HepG2 (cell line): ENCODE results near the gene NAB2. TPM values are rescaled to one million over a fixed set of nuclear protein-coding genes. Genes with fewer than 3 reads are reported as not detected.

Experiments
- ATAC-seq: fragments of 200-7000 bp; cut with Tn5 transposase; 3 replicates; pipeline ENCODE4 v1.9.1; 2020; ENCODE audit warnings: mild to moderate bottlenecking, moderate library complexity
- BruUV-seq: library from RNA; stranded (reverse); fragments of 400-500 nt; replicated peaks from 2 replicates; lab custom pipeline; 2021; lab: Mats Ljungman, UMichigan
- CTCF ChIA-PET: fragments of 300-600 bp; formaldehyde crosslinking; extraction: SDS; loops from one replicate; lab custom pipeline; 2021; ENCODE audit warnings: low total read pairs, inconsistent platforms, low intra/inter-chr PET ratio; lab: Yijun Ruan, JAX
- POLR2A ChIA-PET: fragments of 350-600 bp; sonication (Branson Sonifier 250); formaldehyde crosslinking; loops from one replicate; lab custom pipeline; 2020; ENCODE audit warnings: antibody characterized with exemption, inconsistent platforms; lab: Yijun Ruan, JAX
- DNase-seq: peaks from one replicate; pipeline ENCODE4 v3.0.0-alpha.2; 2015; ENCODE audit warnings: low spot score
- FAIRE-seq: peaks from 3 replicates; lab custom pipeline; 2011; peaks lifted over from hg19 to GRCh38; lab: Jason Lieb, UNC
- H2AFZ ChIP-seq: one replicate; pipeline ENCODE4 v1.6.1; 2011; ENCODE audit warnings: low read length, inconsistent platforms
- H3K27ac ChIP-seq: fragments of 300-600 bp; 3 replicates; pipeline ENCODE4 v1.8.0; 2011; ENCODE audit warnings: mixed run types, mild to moderate bottlenecking, mixed read lengths, low read length, inconsistent platforms; ENCODE audit not compliant: insufficient read depth; ENCODE audit errors: extremely low read length
- H3K27me3 ChIP-seq, 2 experiments: fragments of 200-600 bp in 1 of 2; 2 replicates in 1 of 2; 3 replicates in 1 of 2; pipeline versions ENCODE4 v1.6.0 to v1.8.0; 2011; ENCODE audit warnings: low read length in 2 of 2, mild to moderate bottlenecking in 2 of 2, moderate library complexity in 2 of 2, inconsistent platforms in 1 of 2; ENCODE audit not compliant: insufficient read depth in 2 of 2, control insufficient read depth in 1 of 2
- H3K36me3 ChIP-seq, 2 experiments: fragments of 200-600 bp in 1 of 2; replicated peaks in 1 of 2; 2 replicates in 1 of 2; 3 replicates in 1 of 2; pipeline versions ENCODE4 v1.5.1 to v1.8.0; 2011; ENCODE audit warnings: low read length in 2 of 2, inconsistent platforms in 1 of 2; ENCODE audit not compliant: insufficient read depth in 2 of 2, control insufficient read depth in 1 of 2
- H3K4me1 ChIP-seq: 2 replicates; pipeline ENCODE4 v1.5.1; 2012; ENCODE audit warnings: low read length, inconsistent platforms; ENCODE audit not compliant: insufficient read depth
- H3K4me2 ChIP-seq: 2 replicates; pipeline ENCODE4 v1.6.0; 2011; ENCODE audit warnings: low read depth, low read length, inconsistent platforms
- H3K4me3 ChIP-seq, 3 experiments: fragments of 200-600 bp in 1 of 3; sonication (generic), shearing (Covaris generic) in 1 of 3; replicated peaks in 1 of 3; 2 replicates each; pipeline ENCODE4 v1.5.1; 2011 to 2016; ENCODE audit warnings: low read length in 3 of 3, inconsistent platforms in 2 of 3, low read depth in 2 of 3, mild to moderate bottlenecking in 2 of 3, control low read depth in 1 of 3, mixed read lengths in 1 of 3; ENCODE audit not compliant: insufficient read depth in 1 of 3
- H3K79me2 ChIP-seq: one replicate; pipeline ENCODE4 v1.6.1; 2011; ENCODE audit warnings: low read length, inconsistent platforms; ENCODE audit not compliant: insufficient read depth
- H3K9ac ChIP-seq: 2 replicates; pipeline ENCODE4 v1.6.0; 2011; ENCODE audit warnings: mild to moderate bottlenecking, low read depth, low read length, inconsistent platforms; ENCODE audit not compliant: insufficient read depth
- H3K9me3 ChIP-seq: 2 replicates; pipeline ENCODE4 v1.5.1; 2012; ENCODE audit warnings: mild to moderate bottlenecking, low read length
- H4K20me1 ChIP-seq: 2 replicates; pipeline ENCODE4 v1.6.0; 2011; ENCODE audit warnings: inconsistent platforms, mild to moderate bottlenecking, low read length, moderate library complexity; ENCODE audit not compliant: insufficient read depth
- BCL6 ChIP-seq: IDR thresholded peaks from 2 replicates; pipeline ENCODE4 v1.6.1; 2016; ENCODE audit warnings: missing genetic modification reagents, missing compliant biosample characterization
- EHMT2 ChIP-seq: fragments of 200-600 bp; sonication (generic); IDR thresholded peaks from 2 replicates; pipeline ENCODE4 v1.7.0; 2017; ENCODE audit warnings: antibody characterized with exemption, low read depth, low read length, borderline replicate concordance
- HES4 ChIP-seq: sonication (generic); formaldehyde crosslinking; IDR thresholded peaks from 2 replicates; pipeline ENCODE4 v1.9.0; 2021; ENCODE audit warnings: mild to moderate bottlenecking, missing genetic modification reagents, borderline replicate concordance
- KLF12 ChIP-seq: sonication (generic); formaldehyde crosslinking; IDR thresholded peaks from 2 replicates; pipeline ENCODE4 v1.4.0; 2020; ENCODE audit warnings: missing genetic modification reagents, borderline replicate concordance
- KLF6 ChIP-seq: IDR thresholded peaks from 2 replicates; pipeline ENCODE4 v1.8.0; 2016; ENCODE audit warnings: missing biosample characterization, missing genetic modification reagents
- MAFF ChIP-seq: IDR thresholded peaks from 2 replicates; pipeline ENCODE4 v1.6.1; 2011; ENCODE audit warnings: low read depth, low read length, improper control_type of control experiment
- MIER2 ChIP-seq: IDR thresholded peaks from 2 replicates; pipeline ENCODE4 v1.6.1; 2016; ENCODE audit warnings: missing biosample characterization, missing genetic modification reagents
- REXO4 ChIP-seq: sonication (generic); formaldehyde crosslinking; IDR thresholded peaks from 2 replicates; pipeline ENCODE4 v1.8.0; 2022; ENCODE audit warnings: missing genetic modification reagents, mild to moderate bottlenecking, borderline replicate concordance
- RFX5 ChIP-seq: IDR thresholded peaks from 2 replicates; pipeline ENCODE4 v1.6.1; 2011; ENCODE audit warnings: low read depth, low read length, improper control_type of control experiment
- RXRA ChIP-seq: sonication (generic); formaldehyde crosslinking; IDR thresholded peaks from 2 replicates; pipeline ENCODE4 v1.5.1; 2020; ENCODE audit warnings: missing genetic modification reagents
- SAP130 ChIP-seq: IDR thresholded peaks from 2 replicates; pipeline ENCODE4 v1.6.1; 2016; ENCODE audit warnings: low read depth
- SIX4 ChIP-seq: sonication (generic); formaldehyde crosslinking; IDR thresholded peaks from 2 replicates; pipeline ENCODE4 v1.4.0; 2020; ENCODE audit warnings: missing genetic modification reagents
- SMC3 ChIP-seq: IDR thresholded peaks from 2 replicates; pipeline ENCODE4 v1.6.1; 2011; ENCODE audit warnings: low read length, improper control_type of control experiment
- SPEN ChIP-seq: sonication (generic); formaldehyde crosslinking; IDR thresholded peaks from 2 replicates; pipeline ENCODE4 v1.5.1; 2020; ENCODE audit warnings: low read depth, mild to moderate bottlenecking, missing genetic modification reagents
- SUZ12 ChIP-seq: fragments of 150-350 bp; IDR thresholded peaks from 2 replicates; pipeline ENCODE4 v1.6.1; 2014; ENCODE audit warnings: low read depth, low read length
- TAF1 ChIP-seq: sonication (generic); formaldehyde crosslinking; IDR thresholded peaks from 2 replicates; pipeline ENCODE4 v1.4.0; 2020; ENCODE audit warnings: missing genetic modification reagents
- YEATS4 ChIP-seq: sonication (generic); formaldehyde crosslinking; IDR thresholded peaks from 2 replicates; pipeline ENCODE4 v1.4.0; 2020; ENCODE audit warnings: missing genetic modification reagents, borderline replicate concordance
- ZMYM3 ChIP-seq: sonication (generic); formaldehyde crosslinking; IDR thresholded peaks from 2 replicates; pipeline ENCODE4 v1.5.1; 2020; ENCODE audit warnings: mild to moderate bottlenecking, missing genetic modification reagents
- ZNF343 ChIP-seq: sonication (generic); formaldehyde crosslinking; IDR thresholded peaks from 2 replicates; pipeline ENCODE4 v1.4.0; 2020; ENCODE audit warnings: mild to moderate bottlenecking, missing genetic modification reagents
- ZNF660 ChIP-seq: sonication (generic); formaldehyde crosslinking; IDR thresholded peaks from 2 replicates; pipeline ENCODE4 v1.5.1; 2020; ENCODE audit warnings: mild to moderate bottlenecking, low read depth, missing genetic modification reagents, borderline replicate concordance
- ZNF674 ChIP-seq: sonication (generic); formaldehyde crosslinking; IDR thresholded peaks from 2 replicates; pipeline ENCODE4 v1.5.0; 2020; ENCODE audit warnings: low read depth, mild to moderate bottlenecking, missing genetic modification reagents
- ZNF678 ChIP-seq: sonication (generic); formaldehyde crosslinking; IDR thresholded peaks from 2 replicates; pipeline ENCODE4 v1.4.0; 2020; ENCODE audit warnings: mild to moderate bottlenecking, missing genetic modification reagents
- ZNF850 ChIP-seq: sonication (generic); formaldehyde crosslinking; conservative IDR thresholded peaks from 2 replicates; pipeline ENCODE4 v1.9.0; 2021; ENCODE audit warnings: mild to moderate bottlenecking, missing genetic modification reagents
- WGBS: methylation state at CpG from one replicate; pipeline ENCODE4 v1.1.6; 2017; ENCODE audit warnings: low lambda C conversion rate; 5-methylcytosine and 5-hydroxymethylcytosine counted together
- in situ Hi-C: cut with HindIII; loops from 2 replicates; pipeline ENCODE4 v1.10.0; 2017; ENCODE audit warnings: low pct_unique_long_range_greater_than_20kb; ENCODE audit not compliant: extremely low pct_ligation_motif_present
- intact Hi-C: fragments of 100-400 bp; cut with micrococcal nuclease; formaldehyde crosslinking; loops from one replicate; pipeline ENCODE4 v1.10.0; 2022; ENCODE audit not compliant: unreplicated experiment
- polyA plus RNA-seq, 8 experiments: library from polyadenylated mRNA; depleted of rRNA in 3 of 8; stranded (reverse) in 7 of 8; unstranded in 1 of 8; fragments of >200 nt; fragmentation: Illumina TruSeq in 4 of 8; extraction: Trizol in 4 of 8; gene quantifications; 2 replicates each; pipeline versions ENCODE4 v1.2.1 to v1.2.3, GENCODE V29; 2011 to 2016; ENCODE audit warnings: low read depth in 4 of 8, missing spikeins in 1 of 8, mixed read lengths in 1 of 8; ENCODE audit not compliant: insufficient read depth in 1 of 8
- total RNA-seq, 5 experiments: library from RNA; depleted of rRNA; stranded (reverse); fragments of >200 nt; fragmentation: Illumina TruSeq; extraction: Trizol; gene quantifications; 2 replicates each; pipeline ENCODE4 v1.2.3, GENCODE V29; 2016; ENCODE audit warnings: low read depth in 1 of 5
- TF ChIP-seq, protein P1 (sequence below): sonication (generic); formaldehyde crosslinking; IDR thresholded peaks from 2 replicates; pipeline ENCODE4 v1.5.0; 2020; ENCODE audit warnings: mild to moderate bottlenecking, missing genetic modification reagents

NAB2 gene
- total and polyA plus RNA-seq, 2 of the 13 experiments (the other 11 are each of a cell fraction or from before 2014, with no cell fraction given), result 11.7 to 12.9 TPM

DNA sequence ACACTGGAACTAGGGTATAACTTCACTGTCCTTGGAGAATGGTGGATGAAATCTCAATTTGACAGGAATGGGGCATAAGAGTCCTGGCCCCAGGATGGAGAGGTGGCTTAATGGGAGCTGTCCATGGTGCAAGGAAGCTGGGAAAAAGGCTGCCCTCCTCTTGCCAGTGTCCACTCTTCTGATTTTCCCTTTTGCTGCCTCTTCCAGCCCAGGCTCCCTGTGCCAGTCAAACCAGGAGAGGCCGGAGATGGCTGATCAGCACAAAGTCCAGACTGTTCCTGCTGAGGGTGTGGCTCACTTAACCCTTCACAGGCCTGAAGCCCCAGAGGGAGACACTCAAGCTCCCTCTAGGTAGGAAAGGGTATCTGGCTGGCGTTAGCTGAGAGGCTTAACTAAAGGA, 39.0 kb upstream of the NAB2 start, which contains the start of gene MYO1A:
Gene MYO1A, minus strand, starts transcription at position 240 of the 400 bp plus-strand sequence. CDS start 1,806 bp downstream, outside the sequence.
- H4K20me1 ChIP-seq, result no peaks in the 10 kb centered on the region
- ChIA-PET POLR2A (interaction anchor here (0.8 to 2.6 kb wide), 8 partner anchors 29 to 242 kb away, joined by 3 to 11 read pairs (median 4); partner anchors contain the start of genes LRP1, NEMP1, STAT6 and TAC3), CTCF (no interaction called here)
- H3K79me2 ChIP-seq, result no peaks in the 10 kb centered on the region
- intact Hi-C loops (no loop called here), in situ Hi-C loops (loop anchor here (5.0 kb wide), 1 partner anchor 43 kb away; the partner anchor contains the start of gene ZBTB39)
- peak within 1 kb of the TSS; percentile 83 for H3K4me2 ChIP-seq
- H3K4me1 ChIP-seq, result peaks cover 38% of the 10 kb centered on the region
- no peaks in the 10 kb centered on the region for H3K9me3 ChIP-seq
- peak; percentile 47 for DNase-seq
- H2AFZ ChIP-seq, result no peak within 1 kb of the TSS
- BruUV-seq, result no TSS peak
- H3K27me3 ChIP-seq, result no peaks in the 10 kb centered on the region
- WGBS, result 8% methylated on average over 2 of the region's 2 CpGs
- H3K4me3 ChIP-seq, result peak within 1 kb of the TSS; percentile 43 to 54 (median 49); a peak in 5 of 6 replicates
- no peak within 1 kb of the TSS for H3K27ac ChIP-seq
- no peak within 1 kb of the TSS for H3K9ac ChIP-seq
- H3K36me3 ChIP-seq, result no peaks in the 10 kb centered on the region
- ATAC-seq, result peak; percentile 76
- peak; percentile 61 for FAIRE-seq
- peak; percentile 96 for TF ChIP-seq MIER2 (CRISPR knock-in tag)
- peak; percentile 81; the same call in 1 of the 2 replicates for TF ChIP-seq KLF12 (CRISPR knock-in tag)
- no peak for TF ChIP-seq SUZ12
- no peak for TF ChIP-seq ZNF660 (CRISPR knock-in tag)
- TF ChIP-seq, protein P1, sequence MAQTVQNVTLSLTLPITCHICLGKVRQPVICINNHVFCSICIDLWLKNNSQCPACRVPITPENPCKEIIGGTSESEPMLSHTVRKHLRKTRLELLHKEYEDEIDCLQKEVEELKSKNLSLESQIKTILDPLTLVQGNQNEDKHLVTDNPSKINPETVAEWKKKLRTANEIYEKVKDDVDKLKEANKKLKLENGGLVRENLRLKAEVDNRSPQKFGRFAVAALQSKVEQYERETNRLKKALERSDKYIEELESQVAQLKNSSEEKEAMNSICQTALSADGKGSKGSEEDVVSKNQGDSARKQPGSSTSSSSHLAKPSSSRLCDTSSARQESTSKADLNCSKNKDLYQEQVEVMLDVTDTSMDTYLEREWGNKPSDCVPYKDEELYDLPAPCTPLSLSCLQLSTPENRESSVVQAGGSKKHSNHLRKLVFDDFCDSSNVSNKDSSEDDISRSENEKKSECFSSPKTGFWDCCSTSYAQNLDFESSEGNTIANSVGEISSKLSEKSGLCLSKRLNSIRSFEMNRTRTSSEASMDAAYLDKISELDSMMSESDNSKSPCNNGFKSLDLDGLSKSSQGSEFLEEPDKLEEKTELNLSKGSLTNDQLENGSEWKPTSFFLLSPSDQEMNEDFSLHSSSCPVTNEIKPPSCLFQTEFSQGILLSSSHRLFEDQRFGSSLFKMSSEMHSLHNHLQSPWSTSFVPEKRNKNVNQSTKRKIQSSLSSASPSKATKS (CRISPR knock-in tag), result no peak
- TF ChIP-seq ZMYM3 (CRISPR knock-in tag), result 0 out of 2 replicates have a peak, but pooled peaks have one; percentile 30
- TF ChIP-seq SMC3, result no peak
- TF ChIP-seq RXRA, result no peak
- TF ChIP-seq SPEN (CRISPR knock-in tag), result no peak
- TF ChIP-seq HES4 (CRISPR knock-in tag), result no peak
- TF ChIP-seq KLF6 (CRISPR knock-in tag), result 0 out of 2 replicates have a peak, but pooled peaks have one; percentile 59
- no peak for TF ChIP-seq ZNF678 (CRISPR knock-in tag)
- no peak for TF ChIP-seq ZNF850 (CRISPR knock-in tag)
- TF ChIP-seq ZNF343 (CRISPR knock-in tag), result no peak
- TF ChIP-seq MAFF, result no peak
- TF ChIP-seq SAP130, result peak; percentile 67
- no peak for TF ChIP-seq RFX5
- 0 out of 2 replicates have a peak, but pooled peaks have one; percentile 25 for TF ChIP-seq SIX4 (CRISPR knock-in tag)
- TF ChIP-seq TAF1, result no peak
- peak; percentile 33; the same call in 1 of the 2 replicates for TF ChIP-seq YEATS4 (CRISPR knock-in tag)
- peak; percentile 66; the same call in 1 of the 2 replicates for TF ChIP-seq EHMT2
- no peak for TF ChIP-seq REXO4 (CRISPR knock-in tag)
- 0 out of 2 replicates have a peak, but pooled peaks have one; percentile 70 for TF ChIP-seq ZNF674 (CRISPR knock-in tag)
- TF ChIP-seq BCL6, result 0 out of 2 replicates have a peak, but pooled peaks have one; percentile 20
